Activated CD4-positive, alpha-beta memory T cell treated with anti-CD3 and anti-CD28 coated beads for 36 hours (primary cell): ENCODE results near the gene DTX2. TPM values are rescaled to one million over a fixed set of nuclear protein-coding genes. Genes with fewer than 3 reads are reported as not detected.
"Not testable (repeated sequence)": the region's sequence is repeated elsewhere in the genome, so short reads cannot be mapped to it uniquely, and the experiment has no call there.

ENCODE experiments used
- CTCF ChIA-PET: fragments of 350-600 bp; sonication (Branson Sonifier 250); formaldehyde crosslinking; loops from one replicate; lab custom pipeline; 2021; ENCODE audit warnings: antibody characterized with exemption, inconsistent platforms; lab: Charles Lee
- POLR2A ChIA-PET: fragments of 350-600 bp; sonication (Branson Sonifier 250); formaldehyde crosslinking; loops from one replicate; lab custom pipeline; 2021; ENCODE audit warnings: antibody characterized with exemption; lab: Charles Lee
- DNase-seq: peaks from one replicate; pipeline ENCODE4 v3.0.0-alpha.2; 2020
- H3K27ac Mint-ChIP-seq: one replicate; pipeline ENCODE4 v1.8.0; 2021; ENCODE audit warnings: mixed read lengths
- H3K27me3 Mint-ChIP-seq: one replicate; pipeline ENCODE4 v1.8.0; 2021; ENCODE audit warnings: mixed read lengths
- H3K36me3 Mint-ChIP-seq: one replicate; pipeline ENCODE4 v1.8.0; 2021; ENCODE audit warnings: mixed read lengths
- H3K4me1 Mint-ChIP-seq: one replicate; pipeline ENCODE4 v1.8.0; 2021; ENCODE audit warnings: low read depth, mixed read lengths
- H3K4me3 Mint-ChIP-seq: one replicate; pipeline ENCODE4 v1.8.0; 2021; ENCODE audit warnings: mild to moderate bottlenecking, mixed read lengths
- H3K9me3 Mint-ChIP-seq: one replicate; pipeline ENCODE4 v1.8.0; 2021; ENCODE audit warnings: mixed read lengths
- intact Hi-C: fragments of 100-400 bp; cut with micrococcal nuclease; formaldehyde crosslinking; loops from one replicate; pipeline ENCODE4 v1.15.1; 2023
- total RNA-seq, 2 experiments: library from RNA; stranded (reverse); gene quantifications; one replicate each; pipeline ENCODE4 v1.2.3, GENCODE V29; 2021

DTX2 gene
- total RNA-seq, 2 experiments from 2014 or later: 15.9 to 16.5 TPM

GRCh38 chr7:76460767-76461166, 742 bp upstream of the DTX2 start:
- POLR2A ChIA-PET, H3K36me3 Mint-ChIP-seq, H3K9me3 Mint-ChIP-seq, H3K4me3 Mint-ChIP-seq, intact Hi-C loops, H3K27ac Mint-ChIP-seq, CTCF ChIA-PET, DNase-seq, H3K4me1 Mint-ChIP-seq, H3K27me3 Mint-ChIP-seq: not testable (repeated sequence)

- H3K27me3 Mint-ChIP-seq, POLR2A ChIA-PET, intact Hi-C loops, H3K27ac Mint-ChIP-seq, H3K4me1 Mint-ChIP-seq, H3K36me3 Mint-ChIP-seq, H3K4me3 Mint-ChIP-seq, H3K9me3 Mint-ChIP-seq, DNase-seq, CTCF ChIA-PET: not testable (repeated sequence)
Measured at GRCh38 chr7:76462271-76462882, 868 bp downstream of the DTX2 start.

DNA sequence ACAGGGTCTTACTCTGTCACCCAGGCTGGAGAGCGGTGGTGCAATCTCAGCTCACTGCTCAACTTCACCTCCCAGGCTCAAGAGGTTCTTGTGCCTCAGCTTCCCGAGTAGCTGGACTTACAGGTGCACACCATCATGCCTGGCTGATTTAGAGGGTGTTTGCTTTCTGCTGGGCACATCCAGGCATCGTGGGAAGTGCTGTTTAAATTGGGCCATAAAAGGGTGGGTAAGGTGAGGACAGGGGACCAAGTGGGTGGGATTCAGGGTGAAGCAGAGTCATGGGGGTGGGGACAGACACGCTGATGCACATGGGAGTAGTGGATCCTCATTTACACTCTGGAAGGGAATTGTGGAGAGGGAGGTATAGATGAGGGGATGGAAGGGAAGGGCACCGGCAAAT, 3.5 kb downstream of the DTX2 start:
- intact Hi-C loops, CTCF ChIA-PET: not testable (repeated sequence)

GRCh38 chr7:76465950-76466349, 4.4 kb downstream of the DTX2 start:
- H3K27ac Mint-ChIP-seq, H3K4me3 Mint-ChIP-seq, H3K36me3 Mint-ChIP-seq, H3K27me3 Mint-ChIP-seq, POLR2A ChIA-PET, DNase-seq, intact Hi-C loops, H3K4me1 Mint-ChIP-seq, CTCF ChIA-PET, H3K9me3 Mint-ChIP-seq: not testable (repeated sequence)

More for the DNA sequence above, 3.5 kb downstream of the DTX2 start:
- POLR2A ChIA-PET, H3K27me3 Mint-ChIP-seq, H3K27ac Mint-ChIP-seq, DNase-seq, H3K36me3 Mint-ChIP-seq, H3K4me1 Mint-ChIP-seq, H3K4me3 Mint-ChIP-seq, H3K9me3 Mint-ChIP-seq: not testable (repeated sequence)

GRCh38 chr7:76467743-76468404, 6.4 kb downstream of the DTX2 start:
- H3K27ac Mint-ChIP-seq, H3K36me3 Mint-ChIP-seq, H3K9me3 Mint-ChIP-seq, CTCF ChIA-PET, intact Hi-C loops, H3K4me3 Mint-ChIP-seq, POLR2A ChIA-PET, H3K4me1 Mint-ChIP-seq, DNase-seq, H3K27me3 Mint-ChIP-seq: not testable (repeated sequence)

DNA sequence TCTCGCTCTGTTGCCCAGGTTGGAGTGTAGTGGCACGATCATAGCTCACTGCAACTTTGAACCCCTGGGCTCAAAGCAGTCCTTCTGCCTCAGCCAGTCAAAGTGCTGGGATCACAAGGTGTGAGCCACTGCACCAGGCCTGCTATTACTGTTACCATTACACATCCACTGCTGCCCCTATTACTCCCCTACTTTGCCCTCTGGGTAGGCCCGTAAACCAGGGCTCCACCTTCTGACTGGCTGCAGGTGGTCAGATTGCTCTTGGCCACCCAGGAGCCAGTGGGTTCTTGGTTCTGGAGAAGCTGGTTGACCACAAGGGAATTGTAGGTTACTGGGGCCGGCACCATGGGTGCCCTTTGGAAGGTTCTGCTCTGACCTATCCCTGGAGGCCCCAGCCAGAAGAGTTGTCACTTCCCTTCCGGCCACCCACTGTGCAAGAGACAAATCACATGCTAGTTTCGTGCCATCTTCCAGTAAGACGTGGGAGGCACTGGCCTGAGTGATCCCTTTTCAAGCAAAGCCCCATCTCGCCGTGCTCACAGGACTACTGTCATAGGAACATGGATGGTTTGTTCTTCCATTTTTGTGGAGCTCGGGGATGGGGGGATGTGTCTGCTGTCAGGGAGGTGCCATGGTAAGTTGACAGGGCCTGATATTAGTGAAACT, 10.2 kb downstream of the DTX2 start:
- CTCF ChIA-PET, H3K36me3 Mint-ChIP-seq, H3K9me3 Mint-ChIP-seq, H3K27ac Mint-ChIP-seq, DNase-seq, intact Hi-C loops, H3K4me3 Mint-ChIP-seq, H3K4me1 Mint-ChIP-seq, POLR2A ChIA-PET, H3K27me3 Mint-ChIP-seq: not testable (repeated sequence)

GRCh38 chr7:76473097-76473496, 11.6 kb downstream of the DTX2 start:
- DNase-seq, H3K9me3 Mint-ChIP-seq, H3K4me1 Mint-ChIP-seq, POLR2A ChIA-PET, intact Hi-C loops, H3K27ac Mint-ChIP-seq, H3K4me3 Mint-ChIP-seq, CTCF ChIA-PET, H3K36me3 Mint-ChIP-seq, H3K27me3 Mint-ChIP-seq: not testable (repeated sequence)

- H3K27ac Mint-ChIP-seq, intact Hi-C loops, POLR2A ChIA-PET, H3K36me3 Mint-ChIP-seq, H3K4me1 Mint-ChIP-seq, DNase-seq, H3K27me3 Mint-ChIP-seq, H3K9me3 Mint-ChIP-seq, H3K4me3 Mint-ChIP-seq, CTCF ChIA-PET: not testable (repeated sequence)
Measured at GRCh38 chr7:76476280-76476679, 14.8 kb downstream of the DTX2 start.

DNA sequence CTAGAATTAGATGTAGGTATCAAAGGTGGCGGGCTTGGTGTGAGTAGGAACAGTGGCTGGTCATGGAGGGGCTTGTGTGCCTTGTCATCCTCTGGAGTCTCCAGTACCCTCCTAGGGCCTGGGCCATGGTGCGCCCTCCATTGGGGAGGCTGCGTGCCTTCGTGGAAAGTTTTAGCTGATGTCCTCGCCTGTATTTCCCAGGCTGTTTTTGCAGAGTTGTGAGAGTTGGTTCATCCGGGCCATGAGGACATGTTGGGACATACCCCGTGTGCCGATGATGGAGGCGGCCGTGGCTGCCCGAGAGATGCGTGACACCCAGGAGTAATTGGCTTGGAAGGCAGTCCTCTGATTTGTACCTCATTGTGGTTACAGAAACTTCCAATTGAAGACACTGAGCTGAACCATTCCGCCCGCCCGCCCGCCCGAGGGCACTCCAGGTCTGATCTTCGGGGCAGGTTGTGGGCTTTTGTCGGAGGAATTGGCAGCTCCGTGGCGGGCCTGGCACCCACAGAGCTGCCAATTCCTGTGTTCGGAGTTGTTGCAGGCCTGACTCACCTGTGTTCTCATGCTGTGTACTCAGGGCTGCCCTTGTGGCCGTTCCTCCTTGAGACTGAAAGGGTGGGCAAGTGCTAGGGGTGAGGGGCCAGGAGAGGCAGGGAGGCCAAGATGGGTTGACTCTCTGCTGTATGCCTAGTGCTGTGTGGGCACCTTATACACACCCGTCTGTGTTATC, 15.4 kb downstream of the DTX2 start:
- H3K4me1 Mint-ChIP-seq, H3K27me3 Mint-ChIP-seq, POLR2A ChIA-PET, intact Hi-C loops, H3K27ac Mint-ChIP-seq, H3K4me3 Mint-ChIP-seq, DNase-seq, H3K36me3 Mint-ChIP-seq, H3K9me3 Mint-ChIP-seq, CTCF ChIA-PET: not testable (repeated sequence)

DNA sequence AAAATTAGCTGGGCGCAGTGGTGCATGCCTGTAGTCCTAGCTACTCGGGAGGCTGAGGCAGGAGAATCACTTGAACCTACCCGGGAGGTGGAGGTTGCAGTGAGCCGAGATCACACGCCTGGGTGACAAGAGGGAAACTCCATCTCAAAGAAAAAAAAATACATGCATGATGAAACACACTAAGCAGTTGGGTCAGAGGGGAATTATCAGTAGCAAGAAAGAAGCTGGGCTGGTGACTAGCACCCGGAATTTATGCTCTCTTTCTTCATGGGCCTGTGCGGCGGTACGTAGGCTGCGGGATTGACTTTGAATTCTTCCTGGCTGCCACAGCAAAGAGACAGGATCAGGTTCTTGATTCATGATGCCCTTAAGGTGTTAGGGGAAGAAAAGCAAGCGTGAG, 18.1 kb downstream of the DTX2 start:
- peak overlapping the region; percentile 23 for H3K27ac Mint-ChIP-seq
- H3K9me3 Mint-ChIP-seq, H3K4me1 Mint-ChIP-seq, POLR2A ChIA-PET, CTCF ChIA-PET, H3K36me3 Mint-ChIP-seq, intact Hi-C loops, H3K4me3 Mint-ChIP-seq, H3K27me3 Mint-ChIP-seq, DNase-seq: not testable (repeated sequence)

DNA sequence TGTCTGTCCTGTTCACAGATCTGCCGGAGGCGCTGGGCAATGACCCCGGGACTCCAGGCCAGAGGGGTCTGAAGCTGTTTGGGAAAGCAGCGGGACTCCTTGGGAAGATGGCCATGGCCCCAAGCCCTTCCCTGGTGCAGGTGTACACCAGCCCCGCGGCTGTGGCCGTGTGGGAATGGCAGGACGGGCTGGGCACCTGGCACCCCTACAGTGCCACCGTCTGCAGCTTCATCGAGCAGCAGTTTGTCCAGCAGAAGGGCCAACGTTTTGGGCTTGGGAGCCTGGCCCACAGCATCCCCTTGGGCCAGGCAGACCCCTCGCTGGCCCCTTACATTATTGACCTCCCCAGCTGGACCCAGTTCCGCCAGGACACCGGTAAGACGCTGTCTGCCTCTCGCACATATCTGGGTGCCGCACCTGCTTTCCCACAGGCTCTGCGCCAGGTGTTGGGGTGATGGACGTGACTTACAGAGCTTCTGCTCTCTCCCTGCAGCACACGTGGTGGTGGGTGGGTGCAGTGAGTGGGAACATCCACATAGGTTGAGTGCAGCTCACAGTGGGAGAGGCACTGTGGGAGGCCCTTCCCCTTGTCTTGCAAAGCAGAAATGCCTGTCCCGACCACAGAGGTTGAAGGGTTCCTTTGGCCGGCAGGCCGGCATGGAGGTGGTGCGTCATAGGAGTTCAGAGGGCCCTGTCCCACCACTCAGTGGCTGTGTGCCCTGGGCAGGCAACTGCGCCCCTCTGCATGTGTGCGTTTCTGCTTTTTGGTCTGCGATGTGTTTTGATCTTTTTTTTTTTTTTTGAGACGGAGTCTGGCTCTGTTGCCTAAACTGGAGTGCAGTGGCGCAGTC, 19.1 kb downstream of the DTX2 start:
- CTCF ChIA-PET: not testable (repeated sequence)

GRCh38 chr7:76482660-76483059, 21.2 kb downstream of the DTX2 start:
- DNase-seq, CTCF ChIA-PET, H3K36me3 Mint-ChIP-seq, H3K27me3 Mint-ChIP-seq, H3K4me1 Mint-ChIP-seq, H3K9me3 Mint-ChIP-seq, intact Hi-C loops, H3K27ac Mint-ChIP-seq, H3K4me3 Mint-ChIP-seq, POLR2A ChIA-PET: not testable (repeated sequence)

More for the DNA sequence above, 19.1 kb downstream of the DTX2 start:
- POLR2A ChIA-PET, H3K27ac Mint-ChIP-seq, H3K9me3 Mint-ChIP-seq, H3K36me3 Mint-ChIP-seq, DNase-seq, H3K4me3 Mint-ChIP-seq, H3K4me1 Mint-ChIP-seq, H3K27me3 Mint-ChIP-seq, intact Hi-C loops: not testable (repeated sequence)
